ENCODE measurements around the gene BIK. TPM values are rescaled to one million over a fixed set of nuclear protein-coding genes. Genes with fewer than 3 reads are reported as not detected.

The BIK gene
- total RNA-seq, 3 donors from 2014 or later (not counting 1 experiment from before 2014, with no cell fraction given): 0.28 to 1.2 TPM; not detected in 1

DNA sequence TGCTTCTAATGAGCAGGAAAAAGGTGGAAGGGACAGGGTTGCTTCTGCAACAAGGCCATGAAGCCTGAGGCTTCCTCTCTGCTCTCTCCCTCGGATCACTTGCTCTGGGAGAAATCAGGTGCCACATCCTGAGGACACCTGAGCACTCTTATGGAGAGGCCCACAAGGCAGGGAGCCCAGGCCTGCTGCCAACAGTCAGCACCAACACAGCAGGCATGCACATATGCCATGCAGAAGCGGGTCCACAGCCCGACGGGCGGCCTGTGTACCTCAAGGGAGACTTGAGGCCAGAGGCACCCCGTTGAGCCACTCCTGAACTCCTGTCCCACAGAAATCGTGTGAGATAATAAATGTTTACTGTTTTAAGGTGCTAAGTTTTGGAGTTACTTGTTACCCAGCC, 66.9 kb downstream of the BIK start:
- DNase-seq (no peak), ATAC-seq (no peak)
- Mint-ChIP-seq H3K36me3 (no peaks in the 10 kb centered on the region), H3K27ac (no peak overlapping the region), H3K9me3 (no peaks in the 10 kb centered on the region), H3K4me3 (no peak overlapping the region), H3K27me3 (ENCODE audit: low read depth in 2 of 2) (no peaks in the 10 kb centered on the region), H3K4me1 (peaks cover 4 to 8% of the 10 kb centered on the region in 2 donors)
- WGBS (ENCODE audit: insufficient coverage): 91% methylated on average over 7 of the region's 7 CpGs
- TF ChIP-seq, protein P1, sequence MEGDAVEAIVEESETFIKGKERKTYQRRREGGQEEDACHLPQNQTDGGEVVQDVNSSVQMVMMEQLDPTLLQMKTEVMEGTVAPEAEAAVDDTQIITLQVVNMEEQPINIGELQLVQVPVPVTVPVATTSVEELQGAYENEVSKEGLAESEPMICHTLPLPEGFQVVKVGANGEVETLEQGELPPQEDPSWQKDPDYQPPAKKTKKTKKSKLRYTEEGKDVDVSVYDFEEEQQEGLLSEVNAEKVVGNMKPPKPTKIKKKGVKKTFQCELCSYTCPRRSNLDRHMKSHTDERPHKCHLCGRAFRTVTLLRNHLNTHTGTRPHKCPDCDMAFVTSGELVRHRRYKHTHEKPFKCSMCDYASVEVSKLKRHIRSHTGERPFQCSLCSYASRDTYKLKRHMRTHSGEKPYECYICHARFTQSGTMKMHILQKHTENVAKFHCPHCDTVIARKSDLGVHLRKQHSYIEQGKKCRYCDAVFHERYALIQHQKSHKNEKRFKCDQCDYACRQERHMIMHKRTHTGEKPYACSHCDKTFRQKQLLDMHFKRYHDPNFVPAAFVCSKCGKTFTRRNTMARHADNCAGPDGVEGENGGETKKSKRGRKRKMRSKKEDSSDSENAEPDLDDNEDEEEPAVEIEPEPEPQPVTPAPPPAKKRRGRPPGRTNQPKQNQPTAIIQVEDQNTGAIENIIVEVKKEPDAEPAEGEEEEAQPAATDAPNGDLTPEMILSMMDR (IDR thresholded peaks at IDR 0.05): no peak
- no peak overlapping the region for H3K4me3 ChIP-seq (ENCODE audit: low read length)
- intact Hi-C loops (cut with micrococcal nuclease): no loop called here
- no peak overlapping the region for H3K27ac ChIP-seq (ENCODE audit: low read length)
- peaks cover 23% of the 10 kb centered on the region for H3K36me3 ChIP-seq (ENCODE audit: control insufficient read depth, insufficient read depth, low read length)
- H3K4me1 ChIP-seq (ENCODE audit: control insufficient read depth, insufficient read depth, low read length): no peaks in the 10 kb centered on the region
- no peaks in the 10 kb centered on the region for H3K27me3 ChIP-seq (ENCODE audit: control insufficient read depth, insufficient read depth, low read length)
- no peaks in the 10 kb centered on the region for H3K9me3 ChIP-seq (ENCODE audit: control insufficient read depth, insufficient read depth, low read length)

Other genes starting within 250 kb of the BIK start
- 10 to 100 TPM; 37.1 to 48.5 (median 47.6) TPM for gene PACSIN2, start 95.6 kb upstream of the BIK start, total RNA-seq
- gene TTLL1, start 21.4 kb upstream of the BIK start, total RNA-seq: 1 to 10 TPM; 4.4 to 6.5 (median 6.0) TPM
- gene MCAT, start 32.6 kb downstream of the BIK start, total RNA-seq: 10 to 100 TPM in 1 of 3 donors, 1 to 10 TPM in 2; 6.5 to 12.4 (median 9.3) TPM
- gene TSPO, start 40.8 kb downstream of the BIK start, total RNA-seq: 10 to 100 TPM; 52.1 to 81.7 (median 59.3) TPM
- 10 to 100 TPM in 2 of 3 donors, 1 to 10 TPM in 1; 9.3 to 15.5 (median 13.7) TPM for gene TTLL12, start 76.4 kb downstream of the BIK start, total RNA-seq
- 1 to 10 TPM in 1 of 3 donors, under 1 TPM in 2; 0.05 to 1.2 (median 0.11) TPM for gene SCUBE1, start 232.6 kb downstream of the BIK start, total RNA-seq

Data from natural killer cell (primary cell).